Psoas muscle (tissue), 8 donors: Measurements from ENCODE around the gene SLC37A1. TPM values are rescaled to one million over a fixed set of nuclear protein-coding genes. Genes with fewer than 3 reads are reported as not detected.

Experiments
- ATAC-seq, 4 donors: fragments of 200-7000 bp; cut with Tn5 transposase; one replicate each; pipeline ENCODE4 v1.9.1; 2020; ENCODE audit warnings: moderate library complexity in 3 of 4, mild to moderate bottlenecking in 2 of 4
- DNase-seq, 2 donors: peaks; one replicate each; pipeline ENCODE4 v3.0.0-alpha.2; 2020
- H3K27ac ChIP-seq: fragments of 200-600 bp; one replicate; pipeline ENCODE4 v1.8.0; 2022
- H3K27me3 ChIP-seq, 3 donors: fragments of 200-600 bp in 1 of 3; one replicate each; pipeline versions ENCODE4 v1.6.1 to v1.8.0; 2013 to 2022; ENCODE audit warnings: low read length in 2 of 3, mild to moderate bottlenecking in 2 of 3, moderate library complexity in 1 of 3; ENCODE audit not compliant: insufficient read depth in 3 of 3
- H3K36me3 ChIP-seq, 2 donors: fragments of 200-600 bp in 1 of 2; one replicate each; pipeline versions ENCODE4 v1.6.1 to v1.8.0; 2013 to 2022; ENCODE audit warnings: low read depth in 1 of 2, mild to moderate bottlenecking in 1 of 2, moderate library complexity in 1 of 2; ENCODE audit not compliant: insufficient read depth in 1 of 2
- H3K4me1 ChIP-seq: fragments of 200-600 bp; one replicate; pipeline ENCODE4 v1.8.0; 2022
- H3K4me3 ChIP-seq: fragments of 200-600 bp; one replicate; pipeline ENCODE4 v1.8.0; 2022; ENCODE audit warnings: mild to moderate bottlenecking
- H3K9me3 ChIP-seq: fragments of 200-600 bp; one replicate; pipeline ENCODE4 v1.8.0; 2022
- WGBS, 3 donors: extraction: QIAGEN DNeasy Blood & Tissue Kit; methylation state at CpG; one replicate each; pipeline versions ENCODE4 v1.1.6 to v1.1.7; 2013; 5-methylcytosine and 5-hydroxymethylcytosine counted together
- intact Hi-C, 2 donors: fragments of 100-400 bp; cut with DNase I; formaldehyde crosslinking; loops; one replicate each; pipeline versions ENCODE4 v1.11.0 to v1.14.2; 2022
- polyA plus RNA-seq, 3 donors: library from polyadenylated mRNA; stranded (reverse); fragments of 200-250 nt; gene quantifications; one replicate each; pipeline ENCODE4 v1.2.3, GENCODE V29; 2013
- total RNA-seq, 4 donors: library from RNA; stranded (reverse); fragmentation: NEBNext Ultra II Directional in 2 of 4; extraction: Animal tissue kit (Norgen Biotek cat#: 25700) in 2 of 4; gene quantifications; one replicate each; pipeline versions ENCODE4 v1.2.1 to v1.2.4, GENCODE V29; 2021 to 2023
- TF ChIP-seq, protein P1 (sequence below): fragments of 200-600 bp; IDR thresholded peaks from one replicate; pipeline ENCODE4 v1.8.0; 2022; ENCODE audit warnings: antibody characterized with exemption
- donor health status: healthy with polysubstance abuse.
- donor health status: DM: no; HTN: no; CAD: no; lungs with moderate emphysema.
- donor health status: Bipolar disorder and iron deficiency.
- donor health status: healthy.
- donor health status: DM: yes; HTN: yes; CAD: no.
- donor health status: DM: no; HTN: no; CAD: no.
- donor health status: DM: no; HTN: no; CAD: no.
- donor health status: DM: yes; HTN: yes; CAD: no.

Gene SLC37A1
- total and polyA plus RNA-seq, 7 donors, result 1.6 to 18.9 (median 8.0) TPM

DNA sequence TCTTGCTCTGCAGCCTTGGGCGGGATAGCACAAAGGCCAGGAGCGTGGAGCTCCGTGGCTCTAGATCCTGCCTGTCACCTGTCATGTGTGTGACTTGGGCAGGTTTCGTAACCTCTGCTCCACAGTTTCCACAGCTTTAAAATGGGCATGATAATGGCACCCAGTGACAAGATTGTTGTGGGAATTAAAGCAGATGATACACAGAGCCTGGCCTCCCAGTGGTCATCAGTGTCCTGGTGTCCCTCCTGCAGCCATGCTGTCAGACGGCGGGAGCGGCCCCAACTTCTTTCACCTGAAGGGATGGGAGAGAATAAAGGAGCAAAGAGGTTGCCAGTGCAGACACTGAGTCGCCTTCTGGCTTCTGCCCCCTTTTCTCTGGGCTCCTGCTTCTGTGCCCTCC is 61.5 kb downstream of the SLC37A1 start:
- no peak for ATAC-seq
- peaks cover 5% of the 10 kb centered on the region for H3K9me3 ChIP-seq
- TF ChIP-seq, protein P1, sequence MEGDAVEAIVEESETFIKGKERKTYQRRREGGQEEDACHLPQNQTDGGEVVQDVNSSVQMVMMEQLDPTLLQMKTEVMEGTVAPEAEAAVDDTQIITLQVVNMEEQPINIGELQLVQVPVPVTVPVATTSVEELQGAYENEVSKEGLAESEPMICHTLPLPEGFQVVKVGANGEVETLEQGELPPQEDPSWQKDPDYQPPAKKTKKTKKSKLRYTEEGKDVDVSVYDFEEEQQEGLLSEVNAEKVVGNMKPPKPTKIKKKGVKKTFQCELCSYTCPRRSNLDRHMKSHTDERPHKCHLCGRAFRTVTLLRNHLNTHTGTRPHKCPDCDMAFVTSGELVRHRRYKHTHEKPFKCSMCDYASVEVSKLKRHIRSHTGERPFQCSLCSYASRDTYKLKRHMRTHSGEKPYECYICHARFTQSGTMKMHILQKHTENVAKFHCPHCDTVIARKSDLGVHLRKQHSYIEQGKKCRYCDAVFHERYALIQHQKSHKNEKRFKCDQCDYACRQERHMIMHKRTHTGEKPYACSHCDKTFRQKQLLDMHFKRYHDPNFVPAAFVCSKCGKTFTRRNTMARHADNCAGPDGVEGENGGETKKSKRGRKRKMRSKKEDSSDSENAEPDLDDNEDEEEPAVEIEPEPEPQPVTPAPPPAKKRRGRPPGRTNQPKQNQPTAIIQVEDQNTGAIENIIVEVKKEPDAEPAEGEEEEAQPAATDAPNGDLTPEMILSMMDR, result no peak
- 91 to 96% (median 93%) methylated on average over 8 of the region's 8 CpGs for WGBS, 3 donors
- H3K36me3 ChIP-seq, result peaks cover 0 to 57% of the 10 kb centered on the region in 2 donors
- intact Hi-C loops, result no loop called here
- DNase-seq, result no peak
- H3K4me1 ChIP-seq, result no peaks in the 10 kb centered on the region
- H3K4me3 ChIP-seq, result no peak overlapping the region
- H3K27ac ChIP-seq, result no peak overlapping the region
- no peaks in the 10 kb centered on the region for H3K27me3 ChIP-seq

DNA sequence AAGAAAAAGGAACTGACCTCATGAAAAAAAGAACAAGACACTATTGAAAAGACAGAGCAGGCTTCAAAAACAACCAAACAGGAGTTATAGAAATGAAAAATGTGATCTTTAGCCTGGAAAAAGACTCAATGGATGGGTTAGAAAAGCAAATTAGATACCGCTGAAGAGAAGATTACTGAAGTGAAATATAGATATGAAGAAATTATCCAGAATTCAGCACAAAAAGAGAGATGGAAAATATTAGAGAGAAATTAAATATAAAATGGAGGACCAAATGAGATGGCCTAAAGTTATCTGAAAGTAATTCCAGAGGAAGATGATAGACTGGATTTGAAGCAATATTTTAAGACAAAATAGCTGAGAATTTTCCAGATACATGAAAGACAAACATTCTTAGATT is 63.0 kb downstream of the SLC37A1 start:
- no peak overlapping the region for H3K4me3 ChIP-seq
- WGBS, 3 donors, result 97 to 100% (median 98%) methylated on average over 1 of the region's 1 CpG
- DNase-seq (no peak), ATAC-seq (no peak)
- H3K9me3 ChIP-seq, result peaks cover 5% of the 10 kb centered on the region
- intact Hi-C loops, result no loop called here
- no peaks in the 10 kb centered on the region for H3K27me3 ChIP-seq
- no peak overlapping the region for H3K27ac ChIP-seq
- no peaks in the 10 kb centered on the region for H3K4me1 ChIP-seq
- TF ChIP-seq, protein P1, result no peak
- peaks cover 0 to 46% of the 10 kb centered on the region in 2 donors for H3K36me3 ChIP-seq

DNA sequence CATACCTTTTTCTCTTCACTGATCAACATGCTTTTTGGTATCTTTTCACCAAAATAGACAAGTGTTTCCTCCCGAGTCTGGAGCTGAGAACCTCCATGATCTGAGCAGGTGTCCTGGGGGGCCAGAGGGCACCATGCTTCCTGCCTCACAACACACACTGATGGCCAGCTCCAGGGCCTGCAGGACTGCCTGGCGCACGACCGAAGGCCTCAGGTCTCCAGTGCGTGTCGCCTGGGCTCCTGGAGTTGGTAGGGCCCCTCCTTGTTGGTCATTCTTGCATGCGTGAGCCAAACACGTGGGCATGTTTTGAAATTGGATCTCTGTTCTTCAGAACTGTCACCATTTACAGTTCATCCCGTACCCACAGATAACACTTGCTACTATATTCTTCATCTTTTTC is 64.4 kb downstream of the SLC37A1 start:
- Histone ChIP-seq H3K27ac (no peak overlapping the region), H3K9me3 (peaks cover 5% of the 10 kb centered on the region), H3K4me3 (no peak overlapping the region), H3K4me1 (no peaks in the 10 kb centered on the region), H3K27me3 (no peaks in the 10 kb centered on the region), H3K36me3 (peaks cover 0 to 34% of the 10 kb centered on the region in 2 donors)
- DNase-seq (peak in 1 of 2 donors; percentile 45), ATAC-seq (peak; percentile 42 to 74 (median 60))
- WGBS, 3 donors, result 66 to 76% (median 68%) methylated on average over 9 of the region's 9 CpGs
- intact Hi-C loops, result no loop called here
- TF ChIP-seq, protein P1, result no peak

DNA sequence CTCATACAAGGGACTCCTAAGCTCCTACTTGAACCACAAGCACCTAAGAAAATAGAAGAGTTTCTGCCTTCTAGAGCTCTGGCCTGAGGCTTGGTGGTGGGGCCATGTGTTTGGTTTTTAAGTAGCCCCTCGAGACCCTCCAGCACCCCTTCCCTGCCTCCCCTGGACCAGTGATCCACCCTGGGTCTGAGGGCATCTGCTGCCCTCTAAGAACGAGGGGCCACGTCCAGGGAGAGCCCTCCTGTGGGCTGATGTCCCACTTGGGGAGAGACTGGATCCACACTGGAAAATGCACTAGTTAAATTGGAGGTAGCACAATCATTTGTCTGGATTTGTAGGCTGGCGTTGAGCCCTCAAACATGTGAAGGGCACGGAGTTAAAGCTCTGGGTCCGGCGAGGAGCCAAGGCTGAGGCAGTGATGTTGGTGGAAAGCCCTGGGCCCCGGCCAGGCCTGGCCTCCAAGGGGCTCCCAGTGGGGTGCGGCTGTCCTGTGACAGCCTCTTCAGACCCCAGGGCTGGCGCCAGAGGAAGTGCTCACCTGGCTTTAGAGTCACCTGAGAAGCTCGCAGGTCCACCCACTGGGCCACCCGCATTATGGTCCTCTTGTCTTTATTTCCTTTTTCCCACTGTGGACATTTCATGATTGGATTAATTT is 65.2 kb downstream of the SLC37A1 start:
- H3K36me3 ChIP-seq, result peaks cover 0 to 25% of the 10 kb centered on the region in 2 donors
- TF ChIP-seq, protein P1, result no peak
- no peak overlapping the region for H3K27ac ChIP-seq
- H3K9me3 ChIP-seq, result peaks cover 5% of the 10 kb centered on the region
- H3K4me1 ChIP-seq, result no peaks in the 10 kb centered on the region
- H3K27me3 ChIP-seq, result no peaks in the 10 kb centered on the region
- DNase-seq, result peak in 1 of 2 donors; percentile 28
- no peak overlapping the region for H3K4me3 ChIP-seq
- intact Hi-C loops, result no loop called here
- ATAC-seq, result no peak
- WGBS, 3 donors, result 67 to 73% (median 68%) methylated on average over 12 of the region's 12 CpGs
